K562 (cell line): ENCODE data around the gene PHKG1. TPM values are rescaled to one million over a fixed set of nuclear protein-coding genes. Genes with fewer than 3 reads are reported as not detected.

Experiments used
- ASH1L ChIP-seq: fragments of 450-650 bp; IDR thresholded peaks from 2 replicates; pipeline ENCODE4 v1.6.1; 2018; ENCODE audit warnings: borderline replicate concordance, mild to moderate bottlenecking, low read depth; ENCODE audit not compliant: partially characterized antibody
- ATF1 ChIP-seq, 2 experiments: fragments of 450-650 bp in 1 of 2; IDR thresholded peaks; 2 replicates each; pipeline ENCODE4 v1.6.1; 2016; ENCODE audit warnings: missing compliant biosample characterization in 1 of 2, missing genetic modification characterization in 1 of 2
- BRD4 ChIP-seq: fragments of 200-600 bp; sonication (generic); IDR thresholded peaks from 2 replicates; pipeline ENCODE4 v1.6.1; 2017; ENCODE audit warnings: inconsistent platforms
- E2F6 ChIP-seq, 2 experiments: IDR thresholded peaks; 2 replicates each; pipeline ENCODE4 v1.6.1; 2011; ENCODE audit warnings: borderline replicate concordance in 1 of 2, control low read depth in 1 of 2, low read depth in 1 of 2, low read length in 1 of 2, mild to moderate bottlenecking in 1 of 2, mixed read lengths in 1 of 2, moderate library complexity in 1 of 2; ENCODE audit not compliant: insufficient read depth in 1 of 2, insufficient read length in 1 of 2, poor library complexity in 1 of 2, severe bottlenecking in 1 of 2; ENCODE audit errors: extremely low read depth in 1 of 2
- MNT ChIP-seq, 2 experiments: fragments of 450-650 bp; conservative IDR thresholded peaks; 2 replicates each; pipeline ENCODE4 v1.6.1; 2017; ENCODE audit warnings: mild to moderate bottlenecking in 2 of 2, moderate library complexity in 2 of 2
- NCOR1 ChIP-seq: fragments of 450-650 bp; IDR thresholded peaks from 2 replicates; pipeline ENCODE4 v1.6.1; 2016; ENCODE audit warnings: mild to moderate bottlenecking, moderate library complexity
- PCBP2 ChIP-seq: fragments of 200-400 bp; formaldehyde crosslinking; IDR thresholded peaks from 2 replicates; pipeline ENCODE4 v1.6.1; 2018; ENCODE audit warnings: low read length, low read depth, mild to moderate bottlenecking, moderate library complexity; ENCODE audit not compliant: poor library complexity, severe bottlenecking
- POU5F1 ChIP-seq: fragments of 150-350 bp; IDR thresholded peaks from 2 replicates; pipeline ENCODE4 v1.6.1; 2014; ENCODE audit warnings: borderline replicate concordance, low read length, low read depth, mild to moderate bottlenecking; ENCODE audit not compliant: partially characterized antibody
- RBM22 ChIP-seq: fragments of 200-400 bp; formaldehyde crosslinking; IDR thresholded peaks from 2 replicates; pipeline ENCODE4 v1.6.1; 2018; ENCODE audit warnings: low read length, low read depth; ENCODE audit not compliant: poor library complexity, severe bottlenecking
- RNF219 ChIP-seq: fragments of 250-450 bp; sonication (Bioruptor Pico); IDR thresholded peaks from 2 replicates; pipeline ENCODE4 v1.5.0; 2022; ENCODE audit warnings: mild to moderate bottlenecking
- SMAD1 ChIP-seq: fragments of 150-350 bp; IDR thresholded peaks from 2 replicates; pipeline ENCODE4 v1.6.1; 2014; ENCODE audit warnings: low read length, low read depth; ENCODE audit not compliant: partially characterized antibody
- TBP ChIP-seq: optimal IDR thresholded peaks from 2 replicates; pipeline ENCODE3; 2011; ENCODE audit warnings: low read depth, low read length, improper control_type of control experiment
- TOE1 ChIP-seq, 2 experiments: fragments of 450-650 bp in 1 of 2; sonication (generic) in 1 of 2; formaldehyde crosslinking in 1 of 2; IDR thresholded peaks; 2 replicates each; pipeline versions ENCODE4 v1.7.1 to v1.8.0; 2016 to 2022; ENCODE audit warnings: borderline replicate concordance in 2 of 2, mild to moderate bottlenecking in 2 of 2, antibody characterized with exemption in 1 of 2, inconsistent platforms in 1 of 2, low read depth in 1 of 2, missing genetic modification reagents in 1 of 2, moderate library complexity in 1 of 2
- ZNF384 ChIP-seq: IDR thresholded peaks from 2 replicates; pipeline ENCODE4 v1.6.1; 2012; ENCODE audit warnings: low read depth, low read length, improper control_type of control experiment
- ZNF444 ChIP-seq: fragments of 250-450 bp; sonication (Bioruptor Pico); IDR thresholded peaks from 2 replicates; pipeline ENCODE4 v1.4.0; 2020; ENCODE audit warnings: mild to moderate bottlenecking, moderate library complexity
- ZNF830 ChIP-seq: fragments of 250-450 bp; sonication (Bioruptor Pico); IDR thresholded peaks from 2 replicates; pipeline ENCODE4 v1.5.0; 2021; ENCODE audit warnings: mild to moderate bottlenecking
- polyA plus RNA-seq, 8 experiments: library from polyadenylated mRNA; depleted of rRNA in 4 of 8; stranded (reverse) in 5 of 8; unstranded in 3 of 8; fragments of >200 nt; fragmentation: Nextera tagmentation in 2 of 8; fragmentation: Illumina TruSeq in 1 of 8; extraction: Ambion mirVana in 2 of 8; extraction: Trizol in 1 of 8; gene quantifications; 2 replicates each; pipeline versions ENCODE4 v1.2.1 to v1.2.3, GENCODE V29; 2011 to 2014; ENCODE audit warnings: inconsistent platforms in 1 of 8, missing spikeins in 1 of 8
- total RNA-seq, 7 experiments: library from RNA; depleted of rRNA in 6 of 7; stranded (reverse); fragments of >200 nt in 6 of 7; fragmentation: Illumina TruSeq in 2 of 7; extraction: Trizol in 2 of 7; gene quantifications; 2 replicates each; pipeline versions ENCODE4 v1.2.1 to v1.2.3, GENCODE V29; 2011 to 2021; ENCODE audit warnings: low replicate concordance in 1 of 7
- TF ChIP-seq, protein P1 (sequence below): sonication (generic); formaldehyde crosslinking; IDR thresholded peaks from 2 replicates; pipeline ENCODE4 v1.8.0; 2022; ENCODE audit warnings: missing genetic modification reagents, mild to moderate bottlenecking, moderate library complexity, borderline replicate concordance
- TF ChIP-seq, protein P2 (sequence below): fragments of 250-450 bp; sonication (Bioruptor Pico); IDR thresholded peaks from 2 replicates; pipeline ENCODE4 v1.5.0; 2021

PHKG1 gene
- total and polyA plus RNA-seq, 9 of the 15 experiments (the other 6 are each of a cell fraction or from before 2014, with no cell fraction given), result 0.10 to 0.83 (median 0.46) TPM

- TF ChIP-seq RBM22, result peak; percentile 81
- no peak for TF ChIP-seq PCBP2
- TF ChIP-seq, protein P1, sequence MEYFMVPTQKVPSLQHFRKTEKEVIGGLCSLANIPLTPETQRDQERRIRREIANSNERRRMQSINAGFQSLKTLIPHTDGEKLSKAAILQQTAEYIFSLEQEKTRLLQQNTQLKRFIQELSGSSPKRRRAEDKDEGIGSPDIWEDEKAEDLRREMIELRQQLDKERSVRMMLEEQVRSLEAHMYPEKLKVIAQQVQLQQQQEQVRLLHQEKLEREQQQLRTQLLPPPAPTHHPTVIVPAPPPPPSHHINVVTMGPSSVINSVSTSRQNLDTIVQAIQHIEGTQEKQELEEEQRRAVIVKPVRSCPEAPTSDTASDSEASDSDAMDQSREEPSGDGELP (CRISPR knock-in tag), result peak; percentile 78; the same call in 1 of the 2 replicates
- peak; percentile 69; the same call in 1 of the 2 replicates for TF ChIP-seq ZNF830 (CRISPR knock-in tag)
- no peak for TF ChIP-seq NCOR1
- TF ChIP-seq BRD4, result peak; percentile 56; the same call in 1 of the 2 replicates
- peak; percentile 75 to 86 for TF ChIP-seq MNT (conservative IDR thresholded peaks at IDR 0.05)
- no peak for TF ChIP-seq ASH1L
- TF ChIP-seq ZNF444 (CRISPR knock-in tag), result no peak
- no peak for TF ChIP-seq RNF219 (CRISPR knock-in tag)
- TF ChIP-seq SMAD1, result peak; percentile 19
- TF ChIP-seq TBP, result peak; percentile 68
- peak; percentile 65 to 79 for TF ChIP-seq E2F6 (IDR thresholded peaks at IDR 0.05; ENCODE audit: borderline replicate concordance in 1 of 2, extremely low read depth in 1 of 2, insufficient read depth in 1 of 2, insufficient read length in 1 of 2, low read depth in 1 of 2, low read length in 1 of 2, poor library complexity in 1 of 2, severe bottlenecking in 1 of 2)
- TF ChIP-seq, protein P2, sequence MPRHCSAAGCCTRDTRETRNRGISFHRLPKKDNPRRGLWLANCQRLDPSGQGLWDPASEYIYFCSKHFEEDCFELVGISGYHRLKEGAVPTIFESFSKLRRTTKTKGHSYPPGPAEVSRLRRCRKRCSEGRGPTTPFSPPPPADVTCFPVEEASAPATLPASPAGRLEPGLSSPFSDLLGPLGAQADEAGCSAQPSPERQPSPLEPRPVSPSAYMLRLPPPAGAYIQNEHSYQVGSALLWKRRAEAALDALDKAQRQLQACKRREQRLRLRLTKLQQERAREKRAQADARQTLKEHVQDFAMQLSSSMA, result peak; percentile 86
- no peak for TF ChIP-seq ZNF384
- TF ChIP-seq TOE1 (IDR thresholded peaks at IDR 0.05; ENCODE audit: borderline replicate concordance), result no peak; the same call in 1 of the 2 replicates
- peak; percentile 67; the same call in 1 of the 2 replicates for TF ChIP-seq TOE1 (CRISPR knock-in tag; IDR thresholded peaks at IDR 0.05; ENCODE audit: borderline replicate concordance, low read depth)
- TF ChIP-seq ATF1 (CRISPR knock-in tag; IDR thresholded peaks at IDR 0.05), result no peak
- TF ChIP-seq ATF1 (tag; IDR thresholded peaks at IDR 0.05), result peak; percentile 51
- TF ChIP-seq POU5F1, result peak; percentile 71
Observed at GRCh38 chr7:56063882-56064625, 28.7 kb downstream of the PHKG1 start, which contains the start of gene SUMF2 (continued).
